ENCODE results near the gene PASK.

PASK gene

GRCh38 chr2:241142593-241142992 is 6.7 kb downstream of the PASK start:
- DNase-seq, result no peak

GRCh38 chr2:241142063-241142462 is 7.2 kb downstream of the PASK start:
- DNase-seq, result no peak

GRCh38 chr2:241141214-241141770 is 8.0 kb downstream of the PASK start:
- DNase-seq, result no peak

- no peak for DNase-seq
These were observed 8.8 kb downstream of the PASK start for GRCh38 chr2:241140445-241140840.

GRCh38 chr2:241139531-241140444 is 9.5 kb downstream of the PASK start:
- DNase-seq, result no peak

- no peak for DNase-seq
These were observed 10.8 kb downstream of the PASK start for GRCh38 chr2:241138471-241138870.

GRCh38 chr2:241137276-241138190 is 11.7 kb downstream of the PASK start:
- no peak for DNase-seq

- no peak for DNase-seq
These were observed 12.5 kb downstream of the PASK start for GRCh38 chr2:241136661-241137260.

- DNase-seq, result no peak
These were observed 13.1 kb downstream of the PASK start for GRCh38 chr2:241136191-241136590.

GRCh38 chr2:241135737-241136136 is 13.5 kb downstream of the PASK start:
- DNase-seq, result no peak

- no peak for DNase-seq
These were observed 14.6 kb downstream of the PASK start for GRCh38 chr2:241134711-241135110.

GRCh38 chr2:241133436-241133820 is 15.8 kb downstream of the PASK start:
- DNase-seq, result no peak

GRCh38 chr2:241132538-241133435 is 16.5 kb downstream of the PASK start:
- no peak for DNase-seq

- DNase-seq, result no peak
These were observed 17.7 kb downstream of the PASK start for GRCh38 chr2:241131531-241131930.

GRCh38 chr2:241130316-241130715 is 19.0 kb downstream of the PASK start:
- no peak for DNase-seq

- no peak for DNase-seq
These were observed 20.0 kb downstream of the PASK start for GRCh38 chr2:241129086-241129871.

GRCh38 chr2:241128266-241128665 is 21.0 kb downstream of the PASK start:
- DNase-seq, result no peak

- DNase-seq, result no peak
These were observed 22.5 kb downstream of the PASK start for GRCh38 chr2:241126771-241127202.

GRCh38 chr2:241126201-241126611 is 23.1 kb downstream of the PASK start:
- DNase-seq, result no peak

- DNase-seq, result no peak
These were observed 23.6 kb downstream of the PASK start for GRCh38 chr2:241125626-241126025.

All from stimulated activated CD4-positive, alpha-beta T cell treated with anti-CD3 and anti-CD28 coated beads, Interleukin-12 subunit alpha, Interleukin-12 subunit beta, amount 100 ng/mL, for 4 hours (primary cell).